Measurements from ENCODE around the gene RALB. TPM values are rescaled to one million over a fixed set of nuclear protein-coding genes. Genes with fewer than 3 reads are reported as not detected.

The RALB gene
- total and polyA plus RNA-seq, 2 donors (not counting 1 experiment from before 2014, with no cell fraction given), result 58.3 to 73.9 TPM

DNA sequence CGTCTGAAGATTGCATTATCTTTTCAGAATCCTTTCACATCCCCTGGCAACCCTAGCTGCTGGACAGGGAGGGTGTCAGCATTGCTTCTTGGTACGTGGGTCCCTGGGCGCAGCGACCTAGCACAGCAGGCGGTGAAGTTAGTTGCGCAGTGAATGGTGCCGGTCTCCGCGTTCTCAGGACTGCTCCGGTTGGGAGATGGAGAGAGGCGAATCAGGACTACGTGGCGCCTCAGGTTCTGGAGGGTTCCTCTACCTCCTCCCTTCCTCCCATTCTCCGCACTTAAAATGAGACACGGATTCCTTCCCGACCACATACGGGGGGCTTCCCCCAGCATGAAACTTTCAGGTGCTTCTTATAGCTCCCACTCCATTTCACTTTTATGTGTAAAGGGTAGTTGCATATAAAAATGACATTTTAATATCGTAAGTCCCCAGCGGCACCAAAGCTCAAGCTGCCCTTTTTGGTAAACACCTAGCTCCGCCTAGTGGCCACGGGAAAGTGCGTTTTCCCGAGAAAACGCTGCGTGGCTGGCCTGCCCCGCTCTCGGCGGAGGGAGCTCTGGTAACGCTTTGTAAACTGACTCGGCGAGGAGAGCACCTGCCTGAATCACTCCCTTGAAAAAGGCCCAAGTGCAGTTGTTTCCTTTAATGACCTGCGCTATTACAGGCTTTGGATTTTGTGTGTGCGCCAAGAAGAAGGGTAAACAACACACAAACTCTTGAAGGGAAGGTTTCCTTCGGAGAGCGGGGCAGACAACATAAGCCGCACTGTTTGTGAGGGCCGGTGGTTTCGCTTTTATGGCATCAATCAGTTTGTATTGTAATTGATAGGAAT is 60.4 kb downstream of the RALB start:
- TF ChIP-seq EZH2 (IDR thresholded peaks at IDR 0.05; ENCODE audit: low read length, missing control alignments), result no peak
- peak; percentile 98 to 99 for TF ChIP-seq CTCF (conservative IDR thresholded peaks at IDR 0.05 in 1 of 2, IDR thresholded peaks at IDR 0.05 in 1 of 2; ENCODE audit: low read depth in 1 of 2, low read length in 2 of 2)
- no peaks in the 10 kb centered on the region for H3K4me1 ChIP-seq (ENCODE audit: control insufficient read depth, extremely low read depth, insufficient read depth, low read length)
- peak; percentile 77 to 86 for DNase-seq (ENCODE audit: low read depth in 2 of 2)
- H3K27ac ChIP-seq (ENCODE audit: insufficient read depth, low read length), result peak overlapping the region; percentile 17
- peak overlapping the region; percentile 100 for H3K4me2 ChIP-seq (ENCODE audit: extremely low read depth, insufficient read depth, low read length)
- peak overlapping the region; percentile 60 to 77 (median 72) for H3K4me3 ChIP-seq (replicated peaks in 1 of 4; ENCODE audit: control extremely low read depth in 1 of 4, insufficient read depth in 1 of 4, low read depth in 3 of 4, low read length in 4 of 4)
- peak overlapping the region; percentile 94 for H2AFZ ChIP-seq (ENCODE audit: low read length)
- no peaks in the 10 kb centered on the region for H3K79me2 ChIP-seq (ENCODE audit: control insufficient read depth, insufficient read depth, low read length)
- H3K9me3 ChIP-seq (ENCODE audit: control insufficient read depth, insufficient read depth, low read depth, low read length), result no peaks in the 10 kb centered on the region
- no peaks in the 10 kb centered on the region for H4K20me1 ChIP-seq (ENCODE audit: control insufficient read depth, extremely low read depth, insufficient read depth, low read length)
- H3K36me3 ChIP-seq (ENCODE audit: control insufficient read depth, insufficient read depth, low read length), result no peaks in the 10 kb centered on the region
- peaks cover 5% of the 10 kb centered on the region for H3K27me3 ChIP-seq (ENCODE audit: control insufficient read depth, insufficient read depth, low read length)
- H3K9ac ChIP-seq (ENCODE audit: insufficient read depth, low read length), result peak overlapping the region; percentile 51

DNA sequence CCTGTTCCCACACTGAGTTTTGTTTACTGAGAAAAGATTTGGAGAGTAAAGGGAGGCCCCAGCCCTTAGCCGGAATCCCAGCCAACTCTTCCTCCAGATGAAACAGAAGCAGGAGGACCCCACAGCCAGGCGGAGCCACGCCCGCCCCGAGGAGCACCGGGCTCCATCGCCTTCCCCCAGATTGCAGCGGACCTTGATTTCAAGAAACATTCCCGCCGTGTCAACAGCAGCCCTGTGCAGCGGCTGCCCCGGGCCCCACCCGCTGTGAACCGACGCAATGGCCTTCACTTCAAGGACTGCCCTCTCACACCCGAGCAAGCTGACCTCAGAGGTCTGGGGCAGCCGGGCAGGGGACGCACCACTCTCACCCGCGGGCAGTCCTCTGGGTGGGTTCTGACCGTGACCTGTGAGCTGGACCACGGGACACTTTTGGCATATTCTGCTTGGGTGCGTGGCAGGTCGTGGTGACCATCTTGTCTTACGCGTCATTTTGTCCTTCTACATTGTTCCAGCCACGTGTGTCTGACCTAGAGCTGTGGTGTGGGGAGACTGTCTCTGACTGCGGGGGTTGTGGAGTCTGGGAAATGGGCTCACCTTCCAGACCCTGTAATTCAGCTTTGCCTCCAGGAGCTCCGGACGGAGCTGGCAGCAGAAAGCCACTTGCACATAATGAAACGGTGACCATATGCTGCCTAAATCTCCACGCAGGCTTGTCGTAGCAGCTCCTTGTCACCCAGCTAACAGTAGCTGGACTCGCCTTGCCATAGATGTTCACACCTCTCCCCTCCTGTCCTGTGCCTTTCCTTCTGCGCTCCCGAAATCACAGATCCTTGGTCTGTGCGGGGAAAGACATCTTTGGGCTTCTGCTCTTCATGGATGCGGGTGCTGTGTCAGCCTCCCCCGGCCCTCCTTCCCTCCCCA is 61.3 kb downstream of the RALB start:
- no peaks in the 10 kb centered on the region for H3K4me1 ChIP-seq (ENCODE audit: control insufficient read depth, extremely low read depth, insufficient read depth, low read length)
- no peaks in the 10 kb centered on the region for H3K9me3 ChIP-seq (ENCODE audit: control insufficient read depth, insufficient read depth, low read depth, low read length)
- no peaks in the 10 kb centered on the region for H4K20me1 ChIP-seq (ENCODE audit: control insufficient read depth, extremely low read depth, insufficient read depth, low read length)
- peak overlapping the region; percentile 60 to 77 (median 72) for H3K4me3 ChIP-seq (replicated peaks in 1 of 4; ENCODE audit: control extremely low read depth in 1 of 4, insufficient read depth in 1 of 4, low read depth in 3 of 4, low read length in 4 of 4)
- peak overlapping the region; percentile 94 for H2AFZ ChIP-seq (ENCODE audit: low read length)
- H3K9ac ChIP-seq (ENCODE audit: insufficient read depth, low read length), result peak overlapping the region; percentile 51
- no peak for DNase-seq (ENCODE audit: low read depth in 2 of 2)
- H3K79me2 ChIP-seq (ENCODE audit: control insufficient read depth, insufficient read depth, low read length), result no peaks in the 10 kb centered on the region
- no peaks in the 10 kb centered on the region for H3K36me3 ChIP-seq (ENCODE audit: control insufficient read depth, insufficient read depth, low read length)
- H3K27ac ChIP-seq (ENCODE audit: insufficient read depth, low read length), result no peak overlapping the region
- TF ChIP-seq CTCF (conservative IDR thresholded peaks at IDR 0.05 in 1 of 2, IDR thresholded peaks at IDR 0.05 in 1 of 2; ENCODE audit: low read depth in 1 of 2, low read length in 2 of 2) (no peak), EZH2 (IDR thresholded peaks at IDR 0.05; ENCODE audit: low read length, missing control alignments) (no peak)
- H3K27me3 ChIP-seq (ENCODE audit: control insufficient read depth, insufficient read depth, low read length), result peaks cover 9% of the 10 kb centered on the region
- peak overlapping the region; percentile 100 for H3K4me2 ChIP-seq (ENCODE audit: extremely low read depth, insufficient read depth, low read length)
